Mesenchymal stem cell (in vitro differentiated cells and primary cell): ENCODE measurements around the gene PTPRN2.

ENCODE experiments used
- DNase-seq: peaks from one replicate; pipeline ENCODE4 v3.0.0-alpha.2; 2013
- H2AFZ ChIP-seq: one replicate; pipeline ENCODE4 v1.6.1; 2013; ENCODE audit warnings: low read depth, mild to moderate bottlenecking, control low read depth, inconsistent platforms, low read length, moderate library complexity
- H2AK5ac ChIP-seq: 2 replicates; pipeline ENCODE4 v1.6.1; 2013; ENCODE audit warnings: low read length, moderate library complexity, mild to moderate bottlenecking, inconsistent platforms; ENCODE audit not compliant: severe bottlenecking
- H2BK120ac ChIP-seq: one replicate; pipeline ENCODE4 v1.6.1; 2013; ENCODE audit warnings: low read depth, mild to moderate bottlenecking, inconsistent platforms, low read length, moderate library complexity
- H2BK12ac ChIP-seq, 2 experiments: one replicate each; pipeline ENCODE4 v1.6.1; 2013; ENCODE audit warnings: inconsistent platforms in 2 of 2, low read length in 2 of 2, mild to moderate bottlenecking in 2 of 2, moderate library complexity in 2 of 2, control low read depth in 1 of 2
- H2BK15ac ChIP-seq: one replicate; pipeline ENCODE4 v1.6.1; 2013; ENCODE audit warnings: mild to moderate bottlenecking, low read depth, inconsistent platforms; ENCODE audit not compliant: poor library complexity, severe bottlenecking
- H2BK5ac ChIP-seq: 2 replicates; pipeline ENCODE4 v1.6.1; 2013; ENCODE audit warnings: low read depth, mild to moderate bottlenecking, low read length, control low read depth, inconsistent platforms; ENCODE audit not compliant: poor library complexity, severe bottlenecking
- H3K14ac ChIP-seq, 2 experiments: one replicate each; pipeline ENCODE4 v1.6.1; 2013; ENCODE audit warnings: inconsistent platforms in 2 of 2, low read length in 2 of 2, control low read depth in 1 of 2, mild to moderate bottlenecking in 1 of 2, moderate library complexity in 1 of 2
- H3K18ac ChIP-seq, 2 experiments: one replicate each; pipeline ENCODE4 v1.6.1; 2013; ENCODE audit warnings: inconsistent platforms in 2 of 2, low read length in 2 of 2, control low read depth in 1 of 2, low read depth in 1 of 2, mild to moderate bottlenecking in 1 of 2
- H3K23ac ChIP-seq, 2 experiments: one replicate each; pipeline ENCODE4 v1.6.1; 2013; ENCODE audit warnings: inconsistent platforms in 2 of 2, low read length in 2 of 2, mild to moderate bottlenecking in 2 of 2, moderate library complexity in 2 of 2, control low read depth in 1 of 2
- H3K27ac ChIP-seq: 2 replicates; pipeline ENCODE4 v1.5.1; 2013; ENCODE audit warnings: mild to moderate bottlenecking, moderate library complexity, low read length, control low read depth, inconsistent platforms; ENCODE audit not compliant: poor library complexity, severe bottlenecking
- H3K27me3 ChIP-seq, 2 experiments: 2 replicates each; pipeline versions ENCODE4 v1.6.1 to v1.7.0; 2013; ENCODE audit warnings: low read length in 2 of 2, mild to moderate bottlenecking in 2 of 2, moderate library complexity in 2 of 2, control low read depth in 1 of 2, inconsistent platforms in 1 of 2; ENCODE audit not compliant: control insufficient read depth in 1 of 2, insufficient read depth in 1 of 2
- H3K36me3 ChIP-seq, 2 experiments: 2 replicates each; pipeline versions ENCODE4 v1.6.1 to v1.7.0; 2013; ENCODE audit warnings: low read length in 2 of 2, control low read depth in 1 of 2, inconsistent platforms in 1 of 2, low read depth in 1 of 2, mild to moderate bottlenecking in 1 of 2; ENCODE audit not compliant: insufficient read depth in 2 of 2, control insufficient read depth in 1 of 2
- H3K4ac ChIP-seq, 2 experiments: one replicate each; pipeline ENCODE4 v1.6.1; 2013; ENCODE audit warnings: inconsistent platforms in 2 of 2, low read length in 2 of 2, mild to moderate bottlenecking in 2 of 2, moderate library complexity in 2 of 2, control low read depth in 1 of 2, low read depth in 1 of 2
- H3K4me1 ChIP-seq: 2 replicates; pipeline ENCODE4 v1.6.1; 2013; ENCODE audit warnings: low read depth, low read length, control low read depth; ENCODE audit not compliant: control insufficient read depth, insufficient read depth
- H3K4me2 ChIP-seq: 2 replicates; pipeline ENCODE4 v1.6.1; 2013; ENCODE audit warnings: low read length, mild to moderate bottlenecking, inconsistent platforms; ENCODE audit not compliant: poor library complexity, severe bottlenecking
- H3K4me3 ChIP-seq, 2 experiments: 2 replicates each; pipeline versions ENCODE4 v1.5.1 to v1.7.0; 2013; ENCODE audit warnings: low read length in 2 of 2, mild to moderate bottlenecking in 2 of 2, control low read depth in 1 of 2, low read depth in 1 of 2; ENCODE audit not compliant: insufficient read depth in 1 of 2
- H3K79me1 ChIP-seq: replicated peaks from 2 replicates; pipeline ENCODE4 v1.6.1; 2013; ENCODE audit warnings: mild to moderate bottlenecking, control low read depth, low read length, inconsistent platforms; ENCODE audit not compliant: poor library complexity, severe bottlenecking
- H3K9ac ChIP-seq: 2 replicates; pipeline ENCODE4 v1.7.0; 2013; ENCODE audit warnings: mild to moderate bottlenecking, low read length, moderate library complexity
- H3K9me3 ChIP-seq: 2 replicates; pipeline ENCODE4 v1.7.0; 2013; ENCODE audit warnings: mild to moderate bottlenecking, low read length; ENCODE audit not compliant: control insufficient read depth
- H4K8ac ChIP-seq: one replicate; pipeline ENCODE4 v1.6.1; 2013; ENCODE audit warnings: inconsistent platforms, mild to moderate bottlenecking, low read length, moderate library complexity
- H4K91ac ChIP-seq: one replicate; pipeline ENCODE4 v1.6.1; 2013; ENCODE audit warnings: mild to moderate bottlenecking, low read length, inconsistent platforms
- WGBS: methylation state at CpG from one replicate; pipeline ENCODE4 v1.1.7; 2013; ENCODE audit warnings: mixed read lengths; 5-methylcytosine and 5-hydroxymethylcytosine counted together

Gene PTPRN2

DNA sequence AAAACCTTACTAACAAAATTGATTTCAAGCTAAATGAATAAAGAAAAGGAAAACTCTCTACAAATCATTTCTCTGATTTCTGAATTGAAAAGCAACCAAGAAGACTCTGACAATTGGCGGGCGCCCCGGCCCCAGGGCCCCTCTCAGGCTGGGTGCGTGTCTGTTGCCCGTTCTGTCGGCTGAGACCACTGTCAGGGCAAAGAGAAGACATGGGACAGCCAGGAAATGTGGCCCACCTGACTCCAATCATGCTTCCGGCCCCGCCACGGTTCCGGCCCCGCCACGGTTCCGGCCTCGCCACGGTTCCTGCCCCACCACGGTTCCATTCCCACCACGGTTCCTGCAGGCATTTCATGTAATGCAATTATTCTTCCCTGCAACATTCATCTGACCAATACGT, 115.9 kb downstream of the PTPRN2 start:
- Histone ChIP-seq H2AFZ (no peak overlapping the region), H4K91ac (no peak overlapping the region), H3K9me3 (peaks cover 5% of the 10 kb centered on the region), H3K4me3 (no peak overlapping the region), H3K27me3 (peaks cover 0 to 4% of the 10 kb centered on the region in 2 experiments), H3K9ac (no peak overlapping the region), H3K27ac (no peak overlapping the region), H4K8ac (no peak overlapping the region), H3K23ac (no peak overlapping the region), H2BK15ac (no peak overlapping the region), H3K4me1 (no peaks in the 10 kb centered on the region), H3K18ac (no peak overlapping the region), H3K14ac (no peak overlapping the region), H2BK5ac (no peak overlapping the region), H3K36me3 (no peaks in the 10 kb centered on the region), H3K4me2 (no peak overlapping the region), H3K79me1 (no peaks in the 10 kb centered on the region), H3K4ac (no peak overlapping the region), H2AK5ac (no peak overlapping the region), H2BK12ac (no peak overlapping the region), H2BK120ac (no peak overlapping the region)
- no peak for DNase-seq
- 89% methylated on average over 18 of the region's 18 CpGs for WGBS

DNA sequence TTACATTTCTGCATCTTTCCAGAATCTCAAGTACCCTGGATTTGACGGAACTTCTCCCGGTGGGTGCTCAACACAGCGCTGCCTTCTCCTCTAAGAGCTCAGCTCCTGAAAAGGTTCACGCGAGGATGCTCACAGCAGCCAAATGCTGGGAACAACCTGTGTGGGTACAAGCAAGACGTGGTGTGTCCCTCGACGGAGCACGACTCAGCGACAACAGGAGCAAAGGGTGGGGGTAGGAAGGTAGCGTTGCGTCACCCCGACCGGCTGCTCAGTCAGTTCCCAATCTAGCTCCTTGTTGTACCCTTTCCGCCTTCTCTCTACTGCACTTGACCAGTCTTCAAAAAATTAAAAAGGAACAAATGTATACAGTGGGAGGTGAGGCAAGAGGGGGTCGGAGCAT, 117.3 kb downstream of the PTPRN2 start:
- H2BK120ac ChIP-seq = no peak overlapping the region
- no peak overlapping the region for H3K14ac ChIP-seq
- no peak overlapping the region for H3K4me3 ChIP-seq
- no peak overlapping the region for H2BK5ac ChIP-seq
- no peak overlapping the region for H3K23ac ChIP-seq
- no peaks in the 10 kb centered on the region for H3K27me3 ChIP-seq
- H3K9me3 ChIP-seq = peaks cover 5% of the 10 kb centered on the region
- H3K36me3 ChIP-seq = no peaks in the 10 kb centered on the region
- no peak overlapping the region for H3K18ac ChIP-seq
- H3K9ac ChIP-seq = no peak overlapping the region
- H3K4ac ChIP-seq = no peak overlapping the region
- no peak overlapping the region for H2AK5ac ChIP-seq
- H4K91ac ChIP-seq = no peak overlapping the region
- no peak overlapping the region for H4K8ac ChIP-seq
- no peak for DNase-seq
- no peak overlapping the region for H2BK15ac ChIP-seq
- H3K79me1 ChIP-seq = no peaks in the 10 kb centered on the region
- H2AFZ ChIP-seq = no peak overlapping the region
- no peak overlapping the region for H3K27ac ChIP-seq
- H3K4me1 ChIP-seq = no peaks in the 10 kb centered on the region
- 77% methylated on average over 11 of the region's 16 CpGs for WGBS
- H2BK12ac ChIP-seq = no peak overlapping the region
- no peak overlapping the region for H3K4me2 ChIP-seq

DNA sequence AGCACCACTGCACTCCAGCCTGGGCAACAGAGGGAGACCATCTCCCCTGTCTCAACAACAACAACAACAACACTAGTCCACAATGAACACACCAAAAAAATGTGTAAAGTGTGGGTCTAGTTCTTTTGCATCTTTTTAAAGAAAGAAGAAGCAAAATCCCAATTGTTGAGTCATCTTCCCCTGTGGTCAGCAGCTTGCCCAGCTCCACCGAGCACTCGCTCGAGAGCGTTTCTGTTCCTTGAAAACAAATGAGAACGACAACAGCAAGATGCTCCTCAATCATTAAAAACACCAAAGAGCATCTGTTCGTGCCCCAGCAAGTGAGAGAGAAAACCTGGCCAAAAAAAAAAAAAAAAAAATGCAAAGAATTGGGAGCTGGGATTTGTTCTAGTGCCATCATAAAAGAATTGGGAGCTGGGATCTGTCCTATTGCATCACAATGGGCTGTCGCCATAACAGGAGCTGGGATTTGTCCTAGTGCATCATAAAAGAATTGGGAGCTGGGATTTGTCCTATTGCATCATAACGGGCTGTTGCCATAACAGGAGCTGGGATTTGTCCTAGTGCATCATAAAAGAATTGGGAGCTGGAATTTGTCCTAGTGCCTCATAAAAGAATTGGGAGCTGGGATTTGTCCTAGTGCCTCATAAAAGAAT, 118.1 kb downstream of the PTPRN2 start:
- no peak overlapping the region for H2BK12ac ChIP-seq
- DNase-seq = no peak
- H3K4me3 ChIP-seq = no peak overlapping the region
- no peak overlapping the region for H2BK120ac ChIP-seq
- no peak overlapping the region for H3K14ac ChIP-seq
- no peak overlapping the region for H4K91ac ChIP-seq
- no peaks in the 10 kb centered on the region for H3K79me1 ChIP-seq
- H3K9me3 ChIP-seq = peaks cover 5% of the 10 kb centered on the region
- H3K4ac ChIP-seq = no peak overlapping the region
- WGBS = 65% methylated on average over 6 of the region's 8 CpGs
- H2BK15ac ChIP-seq = no peak overlapping the region
- H3K4me1 ChIP-seq = no peaks in the 10 kb centered on the region
- no peaks in the 10 kb centered on the region for H3K36me3 ChIP-seq
- no peak overlapping the region for H4K8ac ChIP-seq
- H3K27me3 ChIP-seq = no peaks in the 10 kb centered on the region
- H3K23ac ChIP-seq = no peak overlapping the region
- H2AK5ac ChIP-seq = no peak overlapping the region
- no peak overlapping the region for H3K27ac ChIP-seq
- no peak overlapping the region for H3K4me2 ChIP-seq
- no peak overlapping the region for H2BK5ac ChIP-seq
- no peak overlapping the region for H3K18ac ChIP-seq
- no peak overlapping the region for H3K9ac ChIP-seq
- H2AFZ ChIP-seq = no peak overlapping the region

DNA sequence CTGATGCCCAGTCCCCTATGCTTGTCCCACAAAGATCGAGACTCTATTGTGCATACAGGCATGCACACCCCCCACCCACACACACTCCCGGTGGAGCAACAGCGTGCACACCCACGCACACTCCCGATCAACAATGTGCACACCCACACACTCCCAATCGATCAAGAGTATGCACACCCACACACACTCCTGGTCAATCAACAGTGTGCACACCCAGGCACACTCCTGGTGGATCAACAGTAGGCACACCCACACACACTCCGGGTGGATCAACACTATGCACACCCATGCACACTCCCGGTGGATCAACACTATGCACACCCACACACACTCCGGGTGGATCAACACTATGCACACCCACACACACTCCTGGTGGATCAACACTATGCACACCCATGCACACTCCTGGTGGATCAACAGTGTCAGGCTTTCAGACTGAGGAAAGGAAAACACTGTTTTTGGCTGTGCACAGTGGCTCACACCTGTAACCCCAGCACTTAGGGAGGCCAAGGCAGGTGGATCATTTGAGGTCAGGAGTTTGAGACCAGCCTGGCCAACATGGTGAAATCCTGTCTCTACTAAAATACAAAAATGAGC, 118.8 kb downstream of the PTPRN2 start:
- no peak overlapping the region for H2BK5ac ChIP-seq
- no peak overlapping the region for H2AFZ ChIP-seq
- H3K18ac ChIP-seq = no peak overlapping the region
- no peak overlapping the region for H4K8ac ChIP-seq
- H3K9me3 ChIP-seq = peaks cover 5% of the 10 kb centered on the region
- H3K4ac ChIP-seq = no peak overlapping the region
- WGBS = 75% methylated on average over 9 of the region's 9 CpGs
- no peak overlapping the region for H4K91ac ChIP-seq
- H3K4me2 ChIP-seq = no peak overlapping the region
- peak overlapping the region in 1 of 2 experiments; percentile 4 for H3K4me3 ChIP-seq
- H3K23ac ChIP-seq = no peak overlapping the region
- no peak overlapping the region for H2BK15ac ChIP-seq
- no peak overlapping the region for H2BK120ac ChIP-seq
- no peak overlapping the region for H2BK12ac ChIP-seq
- H2AK5ac ChIP-seq = no peak overlapping the region
- H3K27ac ChIP-seq = no peak overlapping the region
- H3K14ac ChIP-seq = no peak overlapping the region
- no peaks in the 10 kb centered on the region for H3K27me3 ChIP-seq
- H3K4me1 ChIP-seq = no peaks in the 10 kb centered on the region
- DNase-seq = no peak
- no peaks in the 10 kb centered on the region for H3K36me3 ChIP-seq
- H3K79me1 ChIP-seq = no peaks in the 10 kb centered on the region
- no peak overlapping the region for H3K9ac ChIP-seq
